ENCODE data around the gene VPS39.

Gene VPS39

DNA sequence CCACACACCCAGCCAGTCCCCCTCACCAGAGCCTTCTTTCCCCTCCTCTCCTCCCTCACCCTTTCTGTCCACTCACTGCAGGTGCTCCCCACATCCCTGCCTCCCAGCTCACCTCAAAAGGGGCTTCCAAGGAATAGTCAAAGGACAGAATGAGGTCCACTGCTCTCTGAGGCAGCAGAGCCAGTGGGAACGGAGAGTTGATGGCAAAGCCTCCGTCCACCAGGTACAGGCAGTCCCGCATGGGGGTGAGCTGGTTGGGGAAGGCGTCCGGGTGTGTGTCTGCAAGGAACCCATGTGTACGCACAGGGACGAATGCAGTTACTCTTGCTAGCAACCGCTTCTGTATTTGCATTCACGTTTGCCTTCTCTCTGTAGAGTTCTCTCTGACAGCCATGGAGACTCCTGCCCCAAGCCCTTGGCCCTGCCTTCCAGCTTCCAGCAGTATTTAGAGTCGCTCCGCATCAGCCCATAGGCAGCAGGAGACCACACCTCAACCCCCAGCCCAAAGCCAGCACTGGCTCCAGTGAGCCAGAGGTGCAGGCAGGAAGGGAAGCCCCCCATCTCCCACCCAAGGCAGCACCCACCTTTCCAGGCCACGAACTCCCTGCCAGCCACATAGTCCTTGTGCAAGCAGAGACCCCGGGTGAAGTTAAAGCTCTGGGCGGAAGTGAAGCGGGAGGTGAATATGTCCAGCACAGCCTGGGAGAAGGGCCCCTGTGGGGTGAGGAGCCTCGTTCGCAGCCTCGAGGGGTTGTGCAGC is 64.1 kb downstream of the VPS39 start:
- no peaks in the 10 kb centered on the region for H3K27me3 ChIP-seq (ENCODE audit: insufficient read depth, low read length)
- H3K4me1 ChIP-seq (ENCODE audit: insufficient read depth, low read length): no peaks in the 10 kb centered on the region
- no peak overlapping the region for H3K4me3 ChIP-seq (ENCODE audit: low read length)
- H3K36me3 ChIP-seq (ENCODE audit: insufficient read depth, low read length): no peaks in the 10 kb centered on the region
- no peak overlapping the region for H2AFZ ChIP-seq (ENCODE audit: low read depth, low read length)
- no peaks in the 10 kb centered on the region for H3K9me3 ChIP-seq (ENCODE audit: low read length)

DNA sequence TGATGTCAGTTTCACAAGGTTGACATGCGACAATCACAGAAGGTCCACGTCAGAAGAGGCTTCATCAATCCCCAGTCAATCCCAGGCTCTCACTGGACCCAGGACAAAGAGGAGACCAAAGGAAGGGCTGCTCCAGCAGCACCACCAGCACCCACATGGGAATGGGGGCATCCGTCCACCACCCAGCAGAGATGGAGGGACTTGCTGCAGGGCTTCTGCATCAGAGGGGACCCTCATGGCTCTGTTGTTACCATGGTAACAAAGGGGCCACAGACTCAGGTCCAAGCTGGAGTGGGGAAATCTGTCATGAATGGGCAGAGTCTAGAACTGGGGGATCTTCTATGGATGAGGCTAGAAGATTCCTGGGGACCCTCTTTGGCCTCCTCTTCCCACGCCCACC is 64.7 kb downstream of the VPS39 start:
- Histone ChIP-seq H3K27me3 (ENCODE audit: insufficient read depth, low read length) (no peaks in the 10 kb centered on the region), H3K4me1 (ENCODE audit: insufficient read depth, low read length) (no peaks in the 10 kb centered on the region), H3K36me3 (ENCODE audit: insufficient read depth, low read length) (no peaks in the 10 kb centered on the region), H2AFZ (ENCODE audit: low read depth, low read length) (no peak overlapping the region), H3K4me3 (ENCODE audit: low read length) (no peak overlapping the region), H3K9me3 (ENCODE audit: low read length) (no peaks in the 10 kb centered on the region)

DNA sequence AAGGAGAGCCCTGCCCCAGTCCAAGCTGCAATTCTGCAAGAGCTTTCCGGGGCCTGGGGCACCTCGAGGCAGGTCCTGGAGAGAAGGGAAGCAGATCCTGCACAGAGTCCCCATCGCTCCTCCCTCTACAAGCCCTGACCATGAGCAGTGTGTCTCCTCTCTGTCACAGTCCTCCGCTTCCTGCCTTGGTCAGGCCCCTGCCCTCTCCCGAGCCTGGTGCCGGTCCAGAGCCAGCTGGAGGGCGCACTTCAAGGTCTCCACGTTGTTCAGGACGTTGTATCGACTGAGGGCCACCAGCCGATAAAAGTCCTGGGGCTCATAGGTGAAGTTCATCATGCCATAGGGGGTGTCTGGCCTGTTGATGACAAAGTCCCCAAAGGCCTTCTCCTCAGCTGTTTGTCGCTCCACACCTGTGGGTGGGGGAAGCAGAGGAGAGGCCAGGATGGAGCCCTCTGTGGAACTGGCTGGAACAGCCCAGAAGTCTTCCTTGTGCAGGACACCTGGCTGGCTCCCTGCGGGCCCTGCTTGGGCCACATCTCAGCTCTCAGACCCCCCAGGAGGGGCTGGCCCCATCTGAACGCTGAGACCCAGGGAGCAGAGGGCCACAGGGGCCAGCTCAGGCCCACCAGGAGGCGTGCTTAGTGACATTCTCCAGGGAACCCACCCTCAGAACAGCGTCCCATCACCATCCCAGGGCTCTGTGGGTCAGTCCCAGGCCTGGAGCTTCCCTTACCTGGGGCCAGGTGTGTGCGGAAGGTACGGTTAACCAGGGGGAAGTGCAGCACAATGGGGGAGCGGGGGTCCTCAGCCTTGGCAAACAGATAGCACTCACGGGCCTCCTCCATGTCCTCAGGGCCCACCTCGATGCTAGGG is 66.1 kb downstream of the VPS39 start:
- no peaks in the 10 kb centered on the region for H3K27me3 ChIP-seq (ENCODE audit: insufficient read depth, low read length)

DNA sequence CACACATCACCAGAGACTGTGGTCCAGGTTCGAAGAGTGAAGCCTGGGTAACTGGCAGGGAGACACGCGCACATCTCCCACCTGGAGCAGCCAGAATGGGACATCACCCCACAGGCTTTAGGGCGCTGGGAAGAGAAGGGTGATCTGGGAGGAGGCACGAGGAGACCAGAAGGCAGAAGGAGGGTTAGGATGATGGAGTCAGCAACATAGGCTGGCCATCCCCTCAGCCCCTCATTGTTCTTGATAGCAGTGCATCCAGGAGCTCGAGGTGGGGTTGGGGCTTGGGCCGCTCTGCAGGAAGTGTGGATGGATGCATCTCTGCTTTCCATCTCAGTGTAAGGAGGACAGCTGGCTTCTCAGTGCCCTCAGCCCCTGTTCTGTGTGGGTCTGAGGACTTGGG is 66.9 kb downstream of the VPS39 start:
- Histone ChIP-seq H3K9me3 (ENCODE audit: low read length) (no peaks in the 10 kb centered on the region), H3K36me3 (ENCODE audit: insufficient read depth, low read length) (no peaks in the 10 kb centered on the region), H3K4me1 (ENCODE audit: insufficient read depth, low read length) (no peaks in the 10 kb centered on the region), H3K4me3 (ENCODE audit: low read length) (no peak overlapping the region), H2AFZ (ENCODE audit: low read depth, low read length) (no peak overlapping the region), H3K27me3 (ENCODE audit: insufficient read depth, low read length) (no peaks in the 10 kb centered on the region)

More for the DNA sequence above, 66.1 kb downstream of the VPS39 start:
- no peaks in the 10 kb centered on the region for H3K4me1 ChIP-seq (ENCODE audit: insufficient read depth, low read length)
- H3K4me3 ChIP-seq (ENCODE audit: low read length): no peak overlapping the region
- no peak overlapping the region for H2AFZ ChIP-seq (ENCODE audit: low read depth, low read length)
- no peaks in the 10 kb centered on the region for H3K36me3 ChIP-seq (ENCODE audit: insufficient read depth, low read length)
- H3K9me3 ChIP-seq (ENCODE audit: low read length): no peaks in the 10 kb centered on the region

DNA sequence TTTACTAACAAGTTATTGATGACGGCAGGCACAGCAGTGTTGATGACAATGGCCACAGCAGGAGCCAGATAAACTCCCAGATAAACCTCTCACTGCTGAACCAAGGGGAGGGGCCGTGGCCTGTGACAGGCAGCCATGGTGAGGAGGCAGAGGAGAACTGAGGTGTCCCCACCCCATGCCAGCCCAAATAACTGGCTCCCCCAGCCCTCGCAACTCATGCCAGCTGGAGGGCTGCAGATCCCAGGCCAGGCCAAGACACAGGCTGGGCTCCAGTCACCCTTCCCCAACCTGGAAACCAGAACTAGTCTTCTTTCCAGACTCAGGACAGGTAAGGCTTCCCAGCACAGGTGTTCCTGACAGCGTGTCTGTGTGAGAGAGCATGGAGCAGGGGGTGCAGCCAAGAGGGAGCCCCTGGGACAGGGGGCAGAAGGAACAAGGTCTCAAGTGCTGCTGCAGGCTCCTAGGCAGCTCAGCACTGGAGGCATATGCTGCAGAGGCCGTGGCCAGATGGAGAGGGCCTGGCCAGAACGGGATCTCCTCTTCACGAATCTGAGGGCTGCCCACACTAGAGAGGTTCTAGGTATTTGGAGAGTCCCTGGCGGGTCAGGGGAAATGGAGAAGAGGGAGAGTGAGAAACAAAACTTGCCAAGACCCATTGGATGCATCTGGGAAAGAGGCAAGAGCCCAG is 67.6 kb downstream of the VPS39 start:
- Histone ChIP-seq H2AFZ (ENCODE audit: low read depth, low read length) (no peak overlapping the region), H3K4me1 (ENCODE audit: insufficient read depth, low read length) (no peaks in the 10 kb centered on the region), H3K9me3 (ENCODE audit: low read length) (no peaks in the 10 kb centered on the region), H3K4me3 (ENCODE audit: low read length) (no peak overlapping the region), H3K27me3 (ENCODE audit: insufficient read depth, low read length) (no peaks in the 10 kb centered on the region), H3K36me3 (ENCODE audit: insufficient read depth, low read length) (no peaks in the 10 kb centered on the region)

DNA sequence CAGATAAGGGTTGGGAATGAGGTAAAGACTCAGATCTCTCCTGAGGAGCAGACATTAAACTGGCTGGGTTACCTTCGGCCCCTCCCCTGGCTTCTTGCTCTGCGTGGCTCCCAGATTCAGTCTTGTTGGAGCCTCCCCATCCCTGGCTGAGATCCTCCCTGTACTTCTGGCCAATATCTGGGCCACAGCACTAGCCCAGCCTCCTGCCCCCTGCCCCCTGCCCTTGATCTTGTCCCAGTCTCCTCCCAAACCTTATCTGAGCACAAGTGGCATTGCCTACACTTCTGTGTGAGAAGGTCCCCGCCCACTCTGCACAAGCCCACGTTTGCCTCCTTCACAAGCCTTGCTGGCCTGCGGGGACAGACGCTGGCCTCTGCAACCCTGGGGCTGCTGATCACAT is 68.5 kb downstream of the VPS39 start:
- no peaks in the 10 kb centered on the region for H3K4me1 ChIP-seq (ENCODE audit: insufficient read depth, low read length)
- H3K27me3 ChIP-seq (ENCODE audit: insufficient read depth, low read length): no peaks in the 10 kb centered on the region
- no peak overlapping the region for H3K4me3 ChIP-seq (ENCODE audit: low read length)
- H2AFZ ChIP-seq (ENCODE audit: low read depth, low read length): no peak overlapping the region
- H3K36me3 ChIP-seq (ENCODE audit: insufficient read depth, low read length): no peaks in the 10 kb centered on the region
- no peaks in the 10 kb centered on the region for H3K9me3 ChIP-seq (ENCODE audit: low read length)

DNA sequence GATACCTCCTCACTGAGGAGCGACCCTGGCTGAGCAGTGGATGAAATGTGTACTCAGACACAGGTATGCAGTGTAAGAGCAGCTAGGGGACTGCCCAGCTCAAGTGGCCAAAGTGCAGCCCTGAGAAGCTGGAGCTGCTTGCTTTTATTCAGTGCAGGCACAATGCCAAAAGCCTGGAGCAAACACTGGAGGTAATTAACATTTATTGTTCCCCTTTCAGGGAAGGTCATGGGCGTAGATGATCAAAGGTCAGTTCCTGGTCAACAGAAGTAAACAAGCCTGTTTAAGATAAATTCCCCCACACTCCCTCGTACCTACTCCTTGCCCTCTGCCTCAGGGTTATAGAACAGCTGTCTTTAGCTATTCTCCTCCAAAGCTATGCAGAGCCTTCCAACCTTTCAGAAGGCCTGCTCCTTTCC is 69.1 kb downstream of the VPS39 start:
- Histone ChIP-seq H2AFZ (ENCODE audit: low read depth, low read length) (no peak overlapping the region), H3K4me1 (ENCODE audit: insufficient read depth, low read length) (no peaks in the 10 kb centered on the region), H3K9me3 (ENCODE audit: low read length) (no peaks in the 10 kb centered on the region), H3K4me3 (ENCODE audit: low read length) (no peak overlapping the region), H3K36me3 (ENCODE audit: insufficient read depth, low read length) (no peaks in the 10 kb centered on the region), H3K27me3 (ENCODE audit: insufficient read depth, low read length) (no peaks in the 10 kb centered on the region)

DNA sequence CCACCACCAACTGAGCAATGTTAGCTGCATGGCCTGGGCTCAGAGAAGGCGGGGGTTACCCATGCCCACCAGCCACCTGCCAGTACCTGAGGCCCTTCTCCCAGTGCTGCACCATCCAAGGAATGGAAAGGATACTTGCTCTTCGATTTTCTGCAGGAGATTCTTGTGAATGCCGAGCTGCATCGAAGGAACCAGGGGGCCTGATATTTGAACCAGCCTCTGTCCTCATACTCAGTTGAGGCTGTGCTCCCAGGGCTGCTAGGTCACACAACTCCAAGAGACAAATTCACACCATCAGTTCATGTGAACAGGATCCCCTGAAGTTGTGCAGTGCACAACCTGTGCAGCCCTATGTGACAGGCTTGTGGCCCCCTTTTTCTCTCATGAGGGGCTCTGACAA is 69.7 kb downstream of the VPS39 start:
- Histone ChIP-seq H3K36me3 (ENCODE audit: insufficient read depth, low read length) (no peaks in the 10 kb centered on the region), H3K4me3 (ENCODE audit: low read length) (no peak overlapping the region), H2AFZ (ENCODE audit: low read depth, low read length) (no peak overlapping the region), H3K27me3 (ENCODE audit: insufficient read depth, low read length) (no peaks in the 10 kb centered on the region), H3K9me3 (ENCODE audit: low read length) (no peaks in the 10 kb centered on the region), H3K4me1 (ENCODE audit: insufficient read depth, low read length) (no peaks in the 10 kb centered on the region)

DNA sequence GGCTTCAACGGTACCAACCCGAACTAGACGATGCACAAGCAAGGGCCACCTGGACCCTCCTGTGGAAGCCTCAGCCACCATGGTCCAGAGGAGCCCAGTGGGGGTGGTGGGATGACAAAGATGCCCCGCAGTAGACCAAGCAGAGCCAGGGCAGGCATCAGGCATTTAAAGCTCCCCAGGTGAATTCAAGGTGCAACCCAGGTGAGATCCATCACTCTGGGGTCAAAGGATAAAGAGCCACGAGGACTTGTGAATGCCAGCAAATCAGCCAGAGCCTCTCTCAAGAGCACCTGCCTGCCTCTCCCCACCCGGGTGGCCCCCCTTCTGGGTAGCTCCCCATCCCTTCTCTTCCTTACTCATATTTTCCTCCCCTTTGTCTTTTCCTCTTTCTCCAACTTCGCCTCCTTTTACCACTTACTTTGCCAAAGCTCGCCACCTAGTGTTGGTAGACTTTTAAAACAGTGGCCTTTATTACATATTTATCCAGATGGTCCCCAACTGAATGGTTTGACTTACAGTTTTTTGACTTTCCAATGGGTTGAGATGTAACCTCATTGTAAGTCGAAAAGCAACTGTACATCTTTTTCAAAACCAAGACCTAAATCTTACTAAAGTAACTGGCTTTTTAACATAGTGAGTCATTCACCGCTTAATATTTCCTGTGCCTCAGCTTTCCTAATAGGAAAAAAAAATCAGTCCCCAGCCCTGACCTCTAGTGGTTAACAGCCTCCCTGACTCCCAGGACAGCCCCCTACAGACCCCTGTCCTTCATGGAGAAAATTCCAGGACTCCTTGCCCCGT is 70.4 kb downstream of the VPS39 start:
- no peak overlapping the region for H2AFZ ChIP-seq (ENCODE audit: low read depth, low read length)
- H3K4me3 ChIP-seq (ENCODE audit: low read length): no peak overlapping the region
- no peaks in the 10 kb centered on the region for H3K4me1 ChIP-seq (ENCODE audit: insufficient read depth, low read length)
- H3K27me3 ChIP-seq (ENCODE audit: insufficient read depth, low read length): no peaks in the 10 kb centered on the region
- no peaks in the 10 kb centered on the region for H3K9me3 ChIP-seq (ENCODE audit: low read length)
- no peaks in the 10 kb centered on the region for H3K36me3 ChIP-seq (ENCODE audit: insufficient read depth, low read length)

DNA sequence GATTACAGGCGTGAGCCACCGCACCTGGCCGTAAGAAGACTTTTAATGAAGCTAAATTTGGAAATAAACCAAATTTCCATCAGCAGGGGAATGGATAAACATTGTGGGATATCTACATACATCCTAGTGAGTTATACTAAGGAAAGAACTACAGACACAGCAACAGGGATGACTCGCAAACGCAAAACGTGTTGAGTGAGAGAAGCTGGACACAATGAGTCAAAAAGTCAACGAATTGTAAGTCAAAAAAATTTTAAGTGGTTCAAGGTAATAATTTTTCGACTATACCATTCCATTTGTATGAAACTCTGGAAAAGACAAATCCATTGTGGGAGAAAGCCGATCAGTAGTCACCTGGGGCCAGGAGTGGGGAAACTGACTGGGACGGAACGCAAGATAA is 71.6 kb downstream of the VPS39 start:
- Histone ChIP-seq H3K4me1 (ENCODE audit: insufficient read depth, low read length) (no peaks in the 10 kb centered on the region), H3K27me3 (ENCODE audit: insufficient read depth, low read length) (no peaks in the 10 kb centered on the region), H3K4me3 (ENCODE audit: low read length) (no peak overlapping the region), H3K36me3 (ENCODE audit: insufficient read depth, low read length) (no peaks in the 10 kb centered on the region), H2AFZ (ENCODE audit: low read depth, low read length) (no peak overlapping the region), H3K9me3 (ENCODE audit: low read length) (no peaks in the 10 kb centered on the region)

DNA sequence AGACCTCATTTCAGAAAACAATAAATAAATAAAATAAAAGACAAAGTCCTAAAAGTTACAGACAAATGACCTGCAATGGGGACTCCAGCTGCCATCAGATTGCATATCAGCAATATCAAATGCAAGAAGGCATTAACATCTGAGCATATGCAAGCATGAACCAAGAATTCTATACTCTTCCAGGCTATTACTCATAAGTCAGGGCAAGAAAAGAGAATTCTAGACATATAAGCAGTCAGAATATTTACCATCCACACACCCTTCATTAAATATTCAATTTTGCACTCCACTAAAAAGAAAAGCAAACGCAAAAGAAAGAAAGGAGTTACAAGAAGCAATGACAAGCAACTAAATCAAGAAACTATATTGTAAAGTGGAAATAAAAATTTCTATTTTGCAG is 72.8 kb downstream of the VPS39 start:
- no peaks in the 10 kb centered on the region for H3K9me3 ChIP-seq (ENCODE audit: low read length)
- H3K27me3 ChIP-seq (ENCODE audit: insufficient read depth, low read length): no peaks in the 10 kb centered on the region
- H3K36me3 ChIP-seq (ENCODE audit: insufficient read depth, low read length): no peaks in the 10 kb centered on the region
- H3K4me3 ChIP-seq (ENCODE audit: low read length): no peak overlapping the region
- H2AFZ ChIP-seq (ENCODE audit: low read depth, low read length): no peak overlapping the region
- no peaks in the 10 kb centered on the region for H3K4me1 ChIP-seq (ENCODE audit: insufficient read depth, low read length)

DNA sequence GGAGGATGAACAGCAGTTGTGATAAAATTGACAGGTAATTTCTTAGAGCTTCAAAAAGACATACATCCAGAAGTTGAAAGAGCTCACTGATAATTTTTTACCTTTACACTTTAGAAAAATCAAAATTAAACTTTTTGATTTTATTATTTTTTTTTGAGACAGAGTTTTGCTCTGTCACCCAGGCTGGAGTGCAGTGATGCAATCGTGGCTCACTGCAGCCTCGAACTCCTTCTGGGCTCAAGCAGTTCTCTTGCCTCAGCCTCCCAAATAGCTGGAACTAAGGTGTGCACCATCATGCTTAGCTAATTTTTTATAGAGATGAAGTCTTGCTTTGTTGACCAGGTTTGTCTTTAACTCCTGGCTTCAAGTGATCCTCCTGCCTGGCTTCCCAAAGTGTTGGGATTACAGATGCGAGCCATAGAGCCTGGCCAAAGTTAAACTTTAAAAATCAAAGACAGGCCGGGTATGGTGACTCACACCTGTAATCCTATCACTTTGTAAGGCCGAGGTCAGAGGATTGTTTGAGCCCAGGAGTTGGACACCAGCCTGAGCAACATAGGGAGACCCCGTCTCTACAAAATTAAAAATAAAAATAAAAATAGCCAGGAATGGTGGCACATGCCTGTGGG is 73.4 kb downstream of the VPS39 start:
- Histone ChIP-seq H3K4me1 (ENCODE audit: insufficient read depth, low read length) (no peaks in the 10 kb centered on the region), H3K4me3 (ENCODE audit: low read length) (no peak overlapping the region), H2AFZ (ENCODE audit: low read depth, low read length) (no peak overlapping the region), H3K9me3 (ENCODE audit: low read length) (no peaks in the 10 kb centered on the region), H3K27me3 (ENCODE audit: insufficient read depth, low read length) (no peaks in the 10 kb centered on the region), H3K36me3 (ENCODE audit: insufficient read depth, low read length) (no peaks in the 10 kb centered on the region)

All from neuron (in vitro differentiated cells).